Measurements from ENCODE around the gene KRTAP10-4.

DNA sequence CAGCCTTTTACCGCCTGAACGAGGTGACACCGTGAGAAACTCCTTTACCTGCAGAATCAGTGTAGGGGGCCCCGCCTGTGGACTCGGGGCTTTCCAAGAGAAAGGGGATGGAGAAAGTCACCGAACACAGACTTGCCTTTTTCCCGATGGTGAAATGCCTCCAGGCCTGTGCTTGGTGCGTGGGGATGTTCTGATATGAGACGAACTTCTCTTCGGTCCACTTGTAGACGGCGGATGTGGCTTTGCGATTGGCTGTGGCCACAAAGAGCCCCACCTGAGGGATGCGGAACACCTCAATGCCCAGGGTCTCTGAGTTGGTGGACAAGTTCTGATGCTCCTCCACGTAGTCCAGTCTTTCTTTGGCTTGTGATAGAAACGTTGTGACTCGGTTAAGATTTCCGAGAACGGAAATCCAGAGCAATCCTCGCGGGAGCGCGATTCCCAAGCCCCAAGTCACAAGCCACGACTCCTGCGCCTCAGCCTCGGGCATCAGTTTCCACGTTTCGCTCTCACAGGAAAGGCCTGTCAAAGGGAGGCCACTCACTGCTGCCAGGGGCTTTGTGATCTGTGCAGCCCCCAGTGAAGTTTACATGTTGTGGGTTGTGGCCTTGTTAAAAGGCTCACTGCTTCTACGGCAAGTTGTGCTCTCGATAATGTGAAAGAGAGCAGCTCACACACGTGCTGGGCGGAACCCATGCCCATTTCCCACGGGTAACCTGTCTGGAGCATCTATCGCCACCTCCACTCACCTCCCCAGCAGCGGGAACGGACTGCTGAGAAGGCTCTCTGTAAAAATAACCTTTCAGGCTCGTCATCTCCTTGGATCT lies 46.2 kb upstream of the KRTAP10-4 start:
- TF ChIP-seq, protein P1, sequence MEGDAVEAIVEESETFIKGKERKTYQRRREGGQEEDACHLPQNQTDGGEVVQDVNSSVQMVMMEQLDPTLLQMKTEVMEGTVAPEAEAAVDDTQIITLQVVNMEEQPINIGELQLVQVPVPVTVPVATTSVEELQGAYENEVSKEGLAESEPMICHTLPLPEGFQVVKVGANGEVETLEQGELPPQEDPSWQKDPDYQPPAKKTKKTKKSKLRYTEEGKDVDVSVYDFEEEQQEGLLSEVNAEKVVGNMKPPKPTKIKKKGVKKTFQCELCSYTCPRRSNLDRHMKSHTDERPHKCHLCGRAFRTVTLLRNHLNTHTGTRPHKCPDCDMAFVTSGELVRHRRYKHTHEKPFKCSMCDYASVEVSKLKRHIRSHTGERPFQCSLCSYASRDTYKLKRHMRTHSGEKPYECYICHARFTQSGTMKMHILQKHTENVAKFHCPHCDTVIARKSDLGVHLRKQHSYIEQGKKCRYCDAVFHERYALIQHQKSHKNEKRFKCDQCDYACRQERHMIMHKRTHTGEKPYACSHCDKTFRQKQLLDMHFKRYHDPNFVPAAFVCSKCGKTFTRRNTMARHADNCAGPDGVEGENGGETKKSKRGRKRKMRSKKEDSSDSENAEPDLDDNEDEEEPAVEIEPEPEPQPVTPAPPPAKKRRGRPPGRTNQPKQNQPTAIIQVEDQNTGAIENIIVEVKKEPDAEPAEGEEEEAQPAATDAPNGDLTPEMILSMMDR (IDR thresholded peaks at IDR 0.05; ENCODE audit: insufficient read depth, low read depth, low read length) = no peak
- no peak for TF ChIP-seq EZH2 (IDR thresholded peaks at IDR 0.05; ENCODE audit: insufficient read depth, low read length)

All from astrocyte (in vitro differentiated cells and primary cell).